Hair follicle dermal papilla cell (primary cell): ENCODE data around the gene ENAH. TPM values are rescaled to one million over a fixed set of nuclear protein-coding genes. Genes with fewer than 3 reads are reported as not detected.

ENCODE experiments used
- total RNA-seq: library from RNA; depleted of rRNA; stranded (reverse); fragments of >200 nt; gene quantifications from 2 replicates; pipeline ENCODE4 v1.2.3, GENCODE V29; 2012

Gene ENAH
- 76.3 and 89.2 TPM in 2 replicates for total RNA-seq

DNA sequence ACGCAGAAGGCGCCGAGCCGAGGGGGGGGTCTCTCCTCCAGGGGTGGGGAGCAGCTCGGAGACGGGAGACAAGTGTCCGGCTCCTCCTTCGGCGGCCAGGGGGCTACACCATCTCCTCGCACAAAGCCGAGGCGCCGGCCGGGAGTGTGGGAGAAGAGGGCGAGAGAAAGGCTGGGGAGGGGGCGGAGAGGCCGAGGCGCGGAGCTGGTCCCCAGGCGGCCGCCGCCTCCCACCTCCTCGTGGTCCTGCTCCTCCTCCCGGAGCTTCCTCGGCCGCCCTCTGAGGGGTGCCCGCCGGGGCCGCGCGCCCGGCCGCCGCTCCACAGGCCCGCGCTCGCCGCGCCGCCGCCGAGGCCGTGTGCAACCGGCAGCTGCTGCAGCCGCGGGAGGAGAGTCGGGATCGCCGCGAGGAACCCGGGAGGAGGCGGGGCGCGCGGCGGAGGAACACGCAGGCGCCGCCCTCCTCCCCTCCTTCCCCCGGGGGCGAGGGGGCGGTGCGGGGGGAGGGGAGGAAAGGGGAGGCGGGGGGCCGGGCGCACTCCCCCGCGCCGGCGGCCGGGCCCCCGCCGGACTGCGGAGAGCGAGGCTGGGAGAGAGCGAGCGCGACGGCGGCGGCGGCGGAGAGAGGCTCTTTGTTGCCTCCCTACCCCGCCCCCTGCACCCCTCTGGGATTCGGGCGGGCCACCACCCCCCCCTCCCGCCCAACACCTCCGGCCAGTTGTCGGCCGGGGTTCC lies at the start of gene ENAH:
ENAH (minus strand) TSS at position 395 of the 734 bp plus-strand sequence. CDS start 433 bp downstream, outside the sequence.

Other genes starting within 250 kb of the ENAH start
- gene LBR, start 225.1 kb downstream of the ENAH start, total RNA-seq = 16.4 and 25.8 TPM in 2 replicates
- 153 and 154 TPM in 2 replicates for gene SRP9, start 124.7 kb upstream of the ENAH start, total RNA-seq
- 59.4 and 81.8 TPM in 2 replicates for gene EPHX1, start 157.0 kb upstream of the ENAH start, total RNA-seq
- 32.4 and 38.5 TPM in 2 replicates for gene TMEM63A, start 229.3 kb upstream of the ENAH start, total RNA-seq
- not detected in 2 replicates for gene LEFTY1, start 236.0 kb upstream of the ENAH start, total RNA-seq